Liver (tissue), 9 donors: ENCODE data around the gene ANKRD44. TPM values are rescaled to one million over a fixed set of nuclear protein-coding genes. Genes with fewer than 3 reads are reported as not detected.

Experiments used
- DNase-seq: peaks from one replicate; pipeline ENCODE4 v3.0.0-alpha.2; 2017; ENCODE audit warnings: low spot score
- H3K27ac ChIP-seq, 2 donors: one replicate each; pipeline ENCODE4 v1.7.0; 2013; ENCODE audit warnings: inconsistent platforms in 2 of 2, low read length in 2 of 2, control low read depth in 1 of 2, low read depth in 1 of 2, mild to moderate bottlenecking in 1 of 2
- H3K27me3 ChIP-seq, 4 donors: one replicate each; pipeline versions ENCODE4 v1.6.1 to v1.7.0; 2013; ENCODE audit warnings: low read length in 3 of 4, inconsistent platforms in 1 of 4, mild to moderate bottlenecking in 1 of 4, moderate library complexity in 1 of 4; ENCODE audit not compliant: control insufficient read depth in 4 of 4, insufficient read depth in 4 of 4
- H3K36me3 ChIP-seq, 4 donors: one replicate each; pipeline versions ENCODE4 v1.6.1 to v1.7.0; 2013; ENCODE audit warnings: low read length in 3 of 4, mild to moderate bottlenecking in 3 of 4, low read depth in 1 of 4, moderate library complexity in 1 of 4; ENCODE audit not compliant: control insufficient read depth in 4 of 4, insufficient read depth in 3 of 4
- H3K4me1 ChIP-seq, 4 donors: one replicate each; pipeline versions ENCODE4 v1.6.1 to v1.7.0; 2013; ENCODE audit warnings: low read length in 3 of 4, mild to moderate bottlenecking in 3 of 4, moderate library complexity in 1 of 4; ENCODE audit not compliant: control insufficient read depth in 4 of 4, insufficient read depth in 4 of 4
- H3K4me3 ChIP-seq, 3 donors: one replicate each; pipeline versions ENCODE4 v1.6.1 to v1.7.0; 2013; ENCODE audit warnings: low read length in 3 of 3, control low read depth in 1 of 3, low read depth in 1 of 3, mild to moderate bottlenecking in 1 of 3
- H3K9ac ChIP-seq, 2 donors: one replicate each; pipeline ENCODE4 v1.7.0; 2013; ENCODE audit warnings: low read length in 2 of 2, mild to moderate bottlenecking in 2 of 2, moderate library complexity in 2 of 2, control low read depth in 1 of 2, low read depth in 1 of 2
- H3K9me3 ChIP-seq, 4 donors: one replicate each; pipeline versions ENCODE4 v1.6.1 to v1.7.0; 2013; ENCODE audit warnings: low read length in 3 of 4; ENCODE audit not compliant: control insufficient read depth in 4 of 4
- EGR1 ChIP-seq, 2 donors: IDR thresholded peaks; 2 replicates each; pipeline ENCODE4 v1.6.1; 2016 to 2018; ENCODE audit warnings: antibody characterized with exemption in 2 of 2, low read depth in 2 of 2
- FOXA1 ChIP-seq: IDR thresholded peaks from 2 replicates; pipeline ENCODE4 v1.6.1; 2016; ENCODE audit warnings: antibody characterized with exemption
- FOXA2 ChIP-seq: IDR thresholded peaks from 2 replicates; pipeline ENCODE4 v1.6.1; 2016; ENCODE audit warnings: antibody characterized with exemption
- HNF4A ChIP-seq, 2 donors: conservative IDR thresholded peaks; 2 replicates each; pipeline ENCODE4 v1.6.1; 2016; ENCODE audit warnings: antibody characterized with exemption in 2 of 2, mild to moderate bottlenecking in 2 of 2
- HNF4G ChIP-seq: IDR thresholded peaks from 2 replicates; pipeline ENCODE4 v1.6.1; 2016; ENCODE audit warnings: antibody characterized with exemption
- NR2F2 ChIP-seq: IDR thresholded peaks from 2 replicates; pipeline ENCODE4 v1.6.1; 2016; ENCODE audit warnings: antibody characterized with exemption
- RXRA ChIP-seq, 2 donors: IDR thresholded peaks; 2 replicates each; pipeline ENCODE4 v1.6.1; 2017 to 2018; ENCODE audit warnings: antibody characterized with exemption in 2 of 2, mild to moderate bottlenecking in 1 of 2
- SP1 ChIP-seq: IDR thresholded peaks from 2 replicates; pipeline ENCODE4 v1.6.1; 2018; ENCODE audit warnings: antibody characterized with exemption, mild to moderate bottlenecking
- YY1 ChIP-seq: IDR thresholded peaks from 2 replicates; pipeline ENCODE4 v1.6.1; 2016; ENCODE audit warnings: antibody characterized with exemption, mild to moderate bottlenecking
- ZBTB33 ChIP-seq: IDR thresholded peaks from 2 replicates; pipeline ENCODE4 v1.6.1; 2016; ENCODE audit warnings: antibody characterized with exemption
- WGBS: extraction: QIAGEN DNeasy Blood & Tissue Kit; methylation state at CpG from one replicate; pipeline ENCODE4 v1.1.7; 2013; 5-methylcytosine and 5-hydroxymethylcytosine counted together
- polyA plus RNA-seq, 2 donors: library from polyadenylated mRNA; stranded (reverse) in 1 of 2; unstranded in 1 of 2; fragments of 200-250 nt in 1 of 2; fragments of >200 nt in 1 of 2; fragmentation: Nextera tagmentation in 1 of 2; extraction: Ambion mirVana in 1 of 2; gene quantifications; one replicate each; pipeline versions ENCODE4 v1.2.1 to v1.2.3, GENCODE V29; 2013 to 2015
- total RNA-seq, 2 donors: library from RNA; depleted of rRNA; stranded (reverse); fragments of >200 nt; gene quantifications; one replicate each; pipeline ENCODE4 v1.2.3, GENCODE V29; 2014
- TF ChIP-seq, protein P1 (sequence below): fragments of 150-350 bp; IDR thresholded peaks from 2 replicates; pipeline ENCODE4 v1.5.1; 2017; ENCODE audit warnings: improper control_type of control experiment, low read depth, low read length; ENCODE audit not compliant: missing input control
- TF ChIP-seq, protein P2 (sequence below): IDR thresholded peaks from 2 replicates; pipeline ENCODE4 v1.6.1; 2016; ENCODE audit warnings: antibody characterized with exemption, mild to moderate bottlenecking
- TF ChIP-seq, protein P3 (sequence below): IDR thresholded peaks from 2 replicates; pipeline ENCODE4 v1.6.1; 2016; ENCODE audit warnings: antibody characterized with exemption
- donor health status: healthy.
- donor health status: healthy.
- donor health status: healthy.
- donor health status: healthy.
- donor health status: healthy.

ANKRD44 gene
- total and polyA plus RNA-seq, 4 donors, result 3.8 to 18.2 (median 6.8) TPM

DNA sequence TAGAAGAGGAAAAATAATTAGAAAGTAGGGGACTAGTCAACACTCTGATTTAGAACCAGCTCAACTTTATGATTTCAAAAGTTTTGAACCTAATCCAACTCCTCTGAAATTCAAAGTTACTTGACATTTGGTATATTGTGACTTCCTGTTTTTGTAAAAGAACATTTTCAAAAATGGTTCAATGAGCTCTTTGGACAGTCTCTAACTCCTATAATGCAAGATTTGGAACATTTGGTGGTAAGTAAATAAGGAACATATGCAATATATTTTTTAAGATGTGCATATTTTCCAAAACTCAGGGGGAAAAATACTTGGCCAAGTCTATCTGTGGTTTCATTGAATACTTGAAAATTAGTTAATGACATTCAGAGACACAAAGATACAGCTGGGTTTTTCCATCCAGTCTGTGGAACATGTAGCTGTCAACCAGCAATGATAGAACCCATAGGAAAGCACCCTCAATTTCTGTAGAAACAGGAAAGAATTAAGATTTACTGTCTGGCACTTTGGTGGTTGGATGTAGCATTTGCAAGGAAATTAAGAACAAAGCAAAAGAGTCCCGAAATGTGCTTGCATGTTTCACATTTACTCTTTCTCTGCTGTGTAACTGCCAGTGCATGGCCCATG, 17.0 kb upstream of the ANKRD44 start (continued):
- TF ChIP-seq RXRA (IDR thresholded peaks at IDR 0.05), result no peak
- TF ChIP-seq HNF4A (conservative IDR thresholded peaks at IDR 0.05), result no peak
- no peak for TF ChIP-seq YY1
- TF ChIP-seq FOXA1, result no peak
- TF ChIP-seq EGR1 (IDR thresholded peaks at IDR 0.05; ENCODE audit: low read depth in 2 of 2), result no peak

GRCh38 chr2:197327073-197327471, 16.5 kb upstream of the ANKRD44 start:
- no peak for DNase-seq
- WGBS, result 83% methylated on average over 3 of the region's 3 CpGs

GRCh38 chr2:197324801-197325200, 14.2 kb upstream of the ANKRD44 start:
- peaks cover 0 to 7% (median 0%) of the 10 kb centered on the region in 4 donors for H3K4me1 ChIP-seq
- no peak for DNase-seq
- TF ChIP-seq SP1, result peak; percentile 41
- no peak for TF ChIP-seq NR2F2
- TF ChIP-seq, protein P1, sequence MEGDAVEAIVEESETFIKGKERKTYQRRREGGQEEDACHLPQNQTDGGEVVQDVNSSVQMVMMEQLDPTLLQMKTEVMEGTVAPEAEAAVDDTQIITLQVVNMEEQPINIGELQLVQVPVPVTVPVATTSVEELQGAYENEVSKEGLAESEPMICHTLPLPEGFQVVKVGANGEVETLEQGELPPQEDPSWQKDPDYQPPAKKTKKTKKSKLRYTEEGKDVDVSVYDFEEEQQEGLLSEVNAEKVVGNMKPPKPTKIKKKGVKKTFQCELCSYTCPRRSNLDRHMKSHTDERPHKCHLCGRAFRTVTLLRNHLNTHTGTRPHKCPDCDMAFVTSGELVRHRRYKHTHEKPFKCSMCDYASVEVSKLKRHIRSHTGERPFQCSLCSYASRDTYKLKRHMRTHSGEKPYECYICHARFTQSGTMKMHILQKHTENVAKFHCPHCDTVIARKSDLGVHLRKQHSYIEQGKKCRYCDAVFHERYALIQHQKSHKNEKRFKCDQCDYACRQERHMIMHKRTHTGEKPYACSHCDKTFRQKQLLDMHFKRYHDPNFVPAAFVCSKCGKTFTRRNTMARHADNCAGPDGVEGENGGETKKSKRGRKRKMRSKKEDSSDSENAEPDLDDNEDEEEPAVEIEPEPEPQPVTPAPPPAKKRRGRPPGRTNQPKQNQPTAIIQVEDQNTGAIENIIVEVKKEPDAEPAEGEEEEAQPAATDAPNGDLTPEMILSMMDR, result no peak
- TF ChIP-seq HNF4G, result no peak
- TF ChIP-seq, protein P2, sequence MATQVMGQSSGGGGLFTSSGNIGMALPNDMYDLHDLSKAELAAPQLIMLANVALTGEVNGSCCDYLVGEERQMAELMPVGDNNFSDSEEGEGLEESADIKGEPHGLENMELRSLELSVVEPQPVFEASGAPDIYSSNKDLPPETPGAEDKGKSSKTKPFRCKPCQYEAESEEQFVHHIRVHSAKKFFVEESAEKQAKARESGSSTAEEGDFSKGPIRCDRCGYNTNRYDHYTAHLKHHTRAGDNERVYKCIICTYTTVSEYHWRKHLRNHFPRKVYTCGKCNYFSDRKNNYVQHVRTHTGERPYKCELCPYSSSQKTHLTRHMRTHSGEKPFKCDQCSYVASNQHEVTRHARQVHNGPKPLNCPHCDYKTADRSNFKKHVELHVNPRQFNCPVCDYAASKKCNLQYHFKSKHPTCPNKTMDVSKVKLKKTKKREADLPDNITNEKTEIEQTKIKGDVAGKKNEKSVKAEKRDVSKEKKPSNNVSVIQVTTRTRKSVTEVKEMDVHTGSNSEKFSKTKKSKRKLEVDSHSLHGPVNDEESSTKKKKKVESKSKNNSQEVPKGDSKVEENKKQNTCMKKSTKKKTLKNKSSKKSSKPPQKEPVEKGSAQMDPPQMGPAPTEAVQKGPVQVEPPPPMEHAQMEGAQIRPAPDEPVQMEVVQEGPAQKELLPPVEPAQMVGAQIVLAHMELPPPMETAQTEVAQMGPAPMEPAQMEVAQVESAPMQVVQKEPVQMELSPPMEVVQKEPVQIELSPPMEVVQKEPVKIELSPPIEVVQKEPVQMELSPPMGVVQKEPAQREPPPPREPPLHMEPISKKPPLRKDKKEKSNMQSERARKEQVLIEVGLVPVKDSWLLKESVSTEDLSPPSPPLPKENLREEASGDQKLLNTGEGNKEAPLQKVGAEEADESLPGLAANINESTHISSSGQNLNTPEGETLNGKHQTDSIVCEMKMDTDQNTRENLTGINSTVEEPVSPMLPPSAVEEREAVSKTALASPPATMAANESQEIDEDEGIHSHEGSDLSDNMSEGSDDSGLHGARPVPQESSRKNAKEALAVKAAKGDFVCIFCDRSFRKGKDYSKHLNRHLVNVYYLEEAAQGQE, result no peak
- TF ChIP-seq ZBTB33, result no peak
- TF ChIP-seq EGR1 (IDR thresholded peaks at IDR 0.05; ENCODE audit: low read depth in 2 of 2), result no peak
- no peak overlapping the region for H3K27ac ChIP-seq
- H3K9me3 ChIP-seq, result no peaks in the 10 kb centered on the region
- H3K4me3 ChIP-seq, result no peak overlapping the region
- H3K36me3 ChIP-seq, result no peaks in the 10 kb centered on the region
- H3K27me3 ChIP-seq, result no peaks in the 10 kb centered on the region
- H3K9ac ChIP-seq, result no peak overlapping the region

More at GRCh38 chr2:197327073-197327471, 16.5 kb upstream of the ANKRD44 start:
- no peak overlapping the region for H3K9ac ChIP-seq
- H3K9me3 ChIP-seq, result no peaks in the 10 kb centered on the region
- peaks cover 0 to 7% (median 0%) of the 10 kb centered on the region in 4 donors for H3K4me1 ChIP-seq
- TF ChIP-seq NR2F2 (no peak), FOXA2 (no peak)
- TF ChIP-seq, protein P3, sequence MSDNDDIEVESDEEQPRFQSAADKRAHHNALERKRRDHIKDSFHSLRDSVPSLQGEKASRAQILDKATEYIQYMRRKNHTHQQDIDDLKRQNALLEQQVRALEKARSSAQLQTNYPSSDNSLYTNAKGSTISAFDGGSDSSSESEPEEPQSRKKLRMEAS, result no peak
- no peaks in the 10 kb centered on the region for H3K36me3 ChIP-seq
- H3K4me3 ChIP-seq, result no peak overlapping the region
- H3K27me3 ChIP-seq, result no peaks in the 10 kb centered on the region
- no peak overlapping the region for H3K27ac ChIP-seq
